T1000 (cell line): ENCODE data around the gene HHATL.
"Not testable (repeated sequence)": the region's sequence is repeated elsewhere in the genome, so short reads cannot be mapped to it uniquely, and the experiment has no call there.

ENCODE experiments used
- DNase-seq: peaks from one replicate; lab custom pipeline; 2025; ENCODE audit warnings: mixed read lengths; lab: John Stamatoyannopoulos, UW

HHATL gene

DNA sequence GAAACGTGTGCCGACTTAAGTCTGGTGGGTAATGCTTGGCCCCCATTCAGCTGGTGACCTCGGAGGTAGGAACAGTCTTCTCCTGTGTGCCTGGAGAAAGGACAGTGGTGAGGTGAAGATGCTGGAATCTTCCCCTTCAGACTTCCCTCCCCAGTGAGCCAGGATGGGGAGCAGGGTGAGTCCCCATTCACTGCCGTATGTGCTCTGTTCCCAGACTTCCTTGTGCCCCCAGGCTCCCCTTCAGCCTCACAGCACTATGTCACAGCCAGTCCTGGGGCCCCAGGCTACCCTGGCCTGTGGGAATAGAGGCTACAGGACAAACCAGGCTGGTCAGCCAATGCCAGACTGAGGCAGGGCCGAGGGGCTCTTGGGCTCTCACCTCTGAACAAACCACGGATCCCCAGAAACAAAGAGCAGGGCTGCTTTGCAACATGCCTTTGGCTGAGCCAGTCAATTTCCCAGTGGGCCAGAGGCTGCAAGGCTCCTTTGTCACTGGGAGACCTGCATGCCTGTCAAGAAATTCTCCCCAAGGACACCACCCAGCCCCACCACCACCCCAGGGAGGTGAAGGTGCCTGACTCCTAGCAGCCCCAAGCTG is 31.8 kb upstream of the HHATL start:
- DNase-seq, result no peak

DNA sequence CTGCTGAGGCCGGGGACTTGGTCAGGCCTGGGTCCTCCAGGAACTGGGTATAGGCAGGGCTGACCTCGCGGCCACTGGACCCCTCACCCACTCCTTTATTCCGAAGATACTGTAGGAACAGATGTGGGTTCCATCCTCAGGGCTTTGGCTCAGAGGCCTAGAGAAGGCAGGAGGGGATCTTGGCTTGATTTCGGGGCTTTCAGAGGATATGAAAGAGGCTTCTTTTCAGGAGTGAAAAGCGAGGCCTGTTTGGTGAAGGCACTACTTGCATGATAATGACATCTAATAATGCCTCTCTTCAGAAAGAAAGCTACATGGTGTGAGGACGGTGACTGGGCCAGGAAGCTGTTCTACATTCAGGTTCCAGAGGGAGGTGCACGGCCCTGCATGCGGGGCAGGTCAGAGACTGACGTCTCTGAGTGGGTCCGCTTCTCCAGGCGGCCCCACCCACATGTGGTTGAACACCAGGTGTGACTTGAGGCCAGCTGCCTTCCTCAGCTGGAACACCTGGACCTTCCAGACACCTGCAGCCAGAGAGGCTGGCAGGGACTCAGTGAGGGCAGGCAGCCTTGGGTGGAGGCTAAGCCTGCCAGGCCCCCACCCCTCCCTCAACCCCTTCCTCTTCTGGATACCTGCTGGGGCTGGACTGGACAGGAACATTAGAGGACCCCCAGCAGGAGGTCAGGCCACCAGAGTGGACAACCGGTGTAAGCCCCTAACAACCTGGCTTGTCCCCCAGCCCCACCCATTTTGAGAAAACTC is 31.1 kb upstream of the HHATL start:
- DNase-seq, result no peak

DNA sequence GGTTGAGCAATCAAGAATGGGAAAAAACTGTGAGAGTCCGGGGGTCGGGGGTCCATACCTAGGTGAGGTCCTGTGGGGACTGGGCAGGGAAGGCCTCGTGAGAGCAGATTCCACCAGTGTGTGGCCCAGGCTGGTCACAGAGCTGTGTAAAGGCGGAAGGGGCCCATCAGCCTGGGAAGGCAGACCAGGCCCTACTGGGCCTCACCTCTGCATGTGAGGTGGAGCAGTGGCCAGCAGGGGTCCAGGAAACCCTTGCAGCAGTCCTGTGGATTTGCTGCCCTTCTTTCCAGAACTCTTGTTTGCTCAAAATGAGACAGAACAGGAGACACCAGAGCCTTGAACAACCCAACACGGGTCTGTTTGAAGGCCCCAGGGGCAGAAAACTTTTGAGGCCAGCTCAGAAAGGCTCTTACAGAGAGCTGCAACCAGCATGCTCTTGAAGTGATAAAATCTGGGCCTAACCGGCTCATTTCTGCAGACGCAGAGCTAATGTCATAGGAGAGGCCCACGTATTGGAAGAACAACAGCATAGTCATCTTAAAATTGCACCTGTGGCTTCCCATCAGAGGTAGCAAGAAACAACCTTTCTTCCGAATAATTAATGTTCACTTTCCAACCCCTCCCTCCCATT is 30.3 kb upstream of the HHATL start:
- DNase-seq, result no peak

DNA sequence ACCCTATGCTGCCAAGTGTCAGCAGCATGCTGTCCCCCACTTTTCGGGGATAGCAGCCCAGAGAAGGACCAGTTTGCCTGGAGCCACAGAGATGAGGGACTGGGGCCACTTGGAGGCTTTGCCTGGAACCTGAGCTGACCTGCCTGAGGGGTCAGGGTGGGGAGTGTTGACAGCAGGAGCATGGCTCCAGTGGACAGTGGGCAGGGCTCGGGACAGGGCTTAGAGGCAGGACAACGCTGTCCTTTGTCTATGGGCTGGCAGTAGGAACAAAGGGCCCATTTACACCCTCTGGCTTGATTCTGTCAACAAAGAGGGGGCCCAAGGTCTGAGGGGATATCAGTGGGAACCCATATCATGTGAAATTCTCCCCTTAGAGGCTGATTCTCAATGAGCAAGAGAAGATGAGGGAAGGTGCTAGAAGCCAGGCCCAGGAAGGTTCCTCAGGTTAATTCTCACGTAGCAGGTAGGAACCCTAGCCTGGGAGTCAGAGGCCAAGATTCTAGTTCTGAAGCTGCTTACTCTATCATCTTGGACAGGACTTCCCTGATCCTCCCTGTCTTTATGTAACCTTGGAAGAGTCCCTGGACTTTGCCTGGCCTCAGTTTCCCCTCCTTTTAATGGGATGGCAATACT is 29.7 kb upstream of the HHATL start:
- no peak for DNase-seq

DNA sequence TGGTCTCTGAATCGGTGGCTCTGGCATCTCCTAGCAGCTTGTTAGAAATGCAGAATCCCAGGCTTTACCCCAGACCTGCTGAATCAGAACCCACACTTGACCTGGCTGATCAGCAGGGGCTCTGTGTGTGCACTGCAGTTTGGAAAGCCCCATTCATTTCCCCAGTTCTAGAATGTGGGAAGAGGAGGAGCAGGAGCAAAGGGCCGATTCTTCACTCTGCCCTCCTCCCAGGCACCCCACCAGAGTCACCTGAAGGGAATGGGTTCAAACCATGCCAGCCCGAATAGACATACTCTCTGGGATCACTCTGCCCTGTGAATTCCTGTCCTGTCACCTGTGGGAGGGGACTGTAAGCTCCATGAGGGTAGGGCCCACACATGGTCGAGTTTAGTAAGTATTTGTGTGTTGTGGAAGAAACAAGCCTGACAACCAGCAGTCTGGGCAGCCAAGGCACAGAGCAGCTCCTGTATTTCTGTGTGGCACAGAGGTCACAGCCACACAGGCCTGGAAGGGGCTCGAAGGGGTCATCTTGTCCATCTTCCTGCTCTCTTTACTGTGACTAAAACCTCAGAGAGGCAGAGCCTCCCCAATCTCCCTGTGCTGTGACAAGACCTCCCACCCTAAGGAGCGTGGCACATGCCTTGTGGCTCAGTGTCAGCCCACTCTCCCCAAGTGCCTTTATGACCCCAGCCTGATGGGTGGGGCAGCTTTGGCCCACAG is 29.0 kb upstream of the HHATL start:
- DNase-seq, result no peak

DNA sequence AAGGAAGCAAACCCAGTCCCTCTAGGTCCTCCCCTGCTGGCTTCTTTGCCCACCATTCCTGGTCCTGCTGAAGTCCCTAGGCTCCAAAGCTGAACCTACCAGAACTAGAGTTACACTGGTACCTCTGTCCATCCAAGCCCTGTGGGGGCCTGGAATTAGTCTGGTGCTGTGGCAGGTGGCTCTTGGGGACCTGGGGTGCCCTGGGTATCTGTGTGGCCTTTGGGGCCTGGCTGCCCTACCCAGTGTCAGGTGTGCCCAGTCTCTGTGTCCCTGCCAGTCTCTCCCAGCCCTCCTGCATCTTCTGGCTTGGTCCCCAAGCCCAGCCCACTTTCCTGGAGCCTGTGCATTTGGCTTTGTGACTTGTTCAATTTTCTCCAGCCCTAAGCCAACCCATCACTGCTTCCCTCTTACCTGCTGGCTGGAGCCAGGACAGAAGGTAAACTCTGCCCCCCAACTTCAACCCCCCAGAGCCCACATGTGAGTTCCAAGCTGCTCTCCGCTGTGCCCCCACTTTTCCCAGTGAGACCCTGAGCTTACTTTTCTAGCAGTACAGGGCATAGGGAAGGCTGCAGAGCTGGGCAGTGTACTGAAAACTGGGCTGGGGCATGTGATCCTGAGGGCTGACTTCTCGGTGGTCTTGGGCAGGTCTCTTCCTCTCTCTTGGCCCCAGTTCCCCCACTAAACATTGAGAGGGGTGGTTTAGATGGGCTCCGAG is 28.3 kb upstream of the HHATL start:
- no peak for DNase-seq

DNA sequence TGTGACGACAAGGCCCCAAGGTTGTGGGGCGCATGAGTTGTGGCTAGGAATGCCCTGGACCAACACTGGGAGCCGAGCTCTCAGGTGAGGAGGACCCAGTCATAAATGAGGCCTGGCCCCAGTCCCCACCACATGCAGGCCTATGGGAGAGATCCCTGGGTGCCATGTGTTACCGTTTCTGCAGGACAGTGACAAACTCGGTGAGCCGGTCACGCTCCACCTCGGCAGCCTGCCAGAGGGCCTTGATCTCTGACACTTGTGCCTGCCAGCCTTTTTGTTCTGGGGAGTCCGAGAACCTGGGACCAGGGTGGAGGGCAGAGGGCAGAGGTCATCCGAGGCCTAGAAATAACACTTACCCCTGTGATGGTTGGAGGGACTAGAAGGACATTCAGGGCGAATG is 27.7 kb upstream of the HHATL start:
- no peak for DNase-seq

DNA sequence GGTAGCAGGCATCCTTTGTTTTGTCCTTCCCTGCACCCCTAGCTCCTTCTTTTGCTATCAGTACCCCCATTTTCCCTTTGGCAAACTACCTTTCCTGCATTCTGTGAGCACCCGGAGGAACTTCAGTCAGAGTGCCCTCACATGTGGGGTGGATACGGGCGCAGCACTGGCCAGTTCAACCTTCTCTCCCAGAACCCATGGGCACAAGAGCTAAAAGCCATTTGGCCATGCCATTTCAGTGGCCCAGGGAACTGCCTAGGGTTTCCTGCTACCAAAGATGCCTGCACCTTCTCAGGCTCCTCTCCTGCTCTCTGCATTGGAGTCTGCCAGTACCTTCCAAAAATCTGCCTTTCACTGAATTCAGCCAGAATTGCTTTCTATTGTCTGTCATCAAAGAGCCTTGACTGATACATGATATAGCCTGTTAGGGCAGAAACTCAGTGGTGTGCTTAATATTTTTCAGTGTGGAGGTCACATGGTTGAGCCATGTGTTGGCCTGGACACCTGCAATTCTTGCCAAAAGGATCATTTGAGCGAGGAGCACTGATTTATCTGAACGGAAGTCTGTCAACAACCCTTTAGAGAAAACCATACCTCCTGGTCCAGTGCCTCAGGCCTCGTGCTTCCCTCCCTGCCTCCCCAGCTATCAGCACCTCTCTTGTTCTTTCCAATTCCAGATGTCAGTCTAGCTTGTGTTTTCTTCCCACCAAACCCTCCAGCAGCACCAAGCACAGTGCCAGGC is 27.0 kb upstream of the HHATL start:
- no peak for DNase-seq

DNA sequence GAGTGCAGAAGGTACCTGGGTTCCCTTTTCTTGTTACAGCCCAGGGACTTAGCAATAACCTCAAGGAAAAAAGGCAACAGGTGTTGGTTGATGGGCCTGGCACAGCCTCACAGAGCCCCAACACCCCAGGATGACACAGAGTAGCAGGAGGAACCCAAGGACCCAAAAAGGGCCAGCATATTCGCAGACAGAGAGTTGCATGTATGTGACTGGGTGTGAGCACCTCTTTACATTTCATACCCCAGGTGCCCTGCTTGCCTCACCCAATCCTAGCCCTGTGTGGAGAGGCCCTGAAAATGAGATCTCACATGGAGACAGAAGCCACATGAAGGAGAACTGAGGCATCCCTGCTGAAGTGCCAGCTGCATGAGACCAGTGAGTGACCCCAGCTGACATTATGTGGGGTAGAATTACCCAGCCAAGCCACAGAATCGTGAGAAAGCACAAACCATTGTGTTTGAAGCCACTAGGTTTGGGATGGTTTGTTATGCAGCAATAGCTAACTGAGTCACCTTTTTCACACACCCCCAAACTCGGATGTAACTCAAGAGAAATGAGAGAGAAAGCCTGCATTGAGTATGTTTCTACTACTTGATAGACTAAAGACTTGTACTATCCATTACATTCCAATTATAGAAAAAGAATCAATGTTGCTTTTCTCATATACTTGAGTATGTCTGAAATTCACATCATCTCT is 26.2 kb upstream of the HHATL start:
- no peak for DNase-seq

DNA sequence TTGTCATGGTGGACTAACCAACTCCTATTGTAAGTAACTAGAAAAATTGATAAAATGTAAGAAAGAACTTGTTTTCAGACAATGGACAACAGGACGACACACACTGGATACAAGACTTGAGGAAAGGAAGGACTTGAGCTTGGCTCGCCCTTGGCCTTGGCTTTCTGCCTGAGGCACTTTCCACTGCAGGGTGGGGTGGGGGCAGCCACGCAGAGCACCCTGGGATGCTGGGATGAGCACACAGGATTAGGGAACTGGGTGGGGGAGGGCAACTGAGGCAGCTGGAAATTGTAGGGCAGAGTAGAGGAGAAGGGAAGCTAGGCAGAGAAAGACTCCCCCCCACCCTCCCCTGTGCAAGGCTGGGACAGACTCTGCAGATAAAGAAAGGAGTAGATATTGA is 25.5 kb upstream of the HHATL start:
- no peak for DNase-seq

DNA sequence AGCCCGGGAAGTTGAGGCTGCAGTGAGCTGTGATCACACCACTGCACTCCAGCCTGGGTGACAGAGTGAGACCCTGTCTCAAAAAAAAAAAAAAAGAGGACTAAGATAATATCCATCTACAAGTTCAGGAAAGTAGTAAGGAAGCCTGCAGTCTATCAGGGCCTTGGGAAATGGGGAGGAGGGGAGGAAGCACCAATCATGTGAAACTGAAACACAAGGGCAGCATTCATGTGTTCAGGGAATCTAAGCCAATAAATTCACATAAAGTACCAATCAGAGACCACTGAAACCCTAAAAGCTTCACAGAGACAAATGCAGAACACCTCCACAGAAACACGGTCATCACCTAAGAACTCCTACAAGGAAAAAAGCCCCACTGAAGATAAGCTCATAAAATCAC is 22.9 kb upstream of the HHATL start:
- no peak for DNase-seq

DNA sequence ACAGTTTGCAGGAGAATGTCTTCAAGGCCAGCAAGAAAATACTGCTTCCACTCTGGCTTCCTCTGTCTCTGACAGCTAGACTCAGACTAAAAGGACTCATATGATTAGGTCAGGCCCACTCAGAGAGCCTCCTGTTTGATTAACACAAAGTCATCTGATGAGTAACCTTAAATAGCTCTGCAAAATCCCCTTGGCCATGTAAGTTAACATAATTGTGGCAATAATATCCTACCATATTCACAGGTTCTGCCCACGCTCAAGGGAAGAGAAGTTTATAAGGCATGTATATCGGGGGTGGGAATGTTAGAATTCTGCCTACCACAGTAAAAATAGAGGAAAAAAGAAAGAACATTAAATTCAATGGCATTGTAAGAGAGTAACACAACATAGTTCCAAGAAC is 20.6 kb upstream of the HHATL start:
- DNase-seq, result no peak

DNA sequence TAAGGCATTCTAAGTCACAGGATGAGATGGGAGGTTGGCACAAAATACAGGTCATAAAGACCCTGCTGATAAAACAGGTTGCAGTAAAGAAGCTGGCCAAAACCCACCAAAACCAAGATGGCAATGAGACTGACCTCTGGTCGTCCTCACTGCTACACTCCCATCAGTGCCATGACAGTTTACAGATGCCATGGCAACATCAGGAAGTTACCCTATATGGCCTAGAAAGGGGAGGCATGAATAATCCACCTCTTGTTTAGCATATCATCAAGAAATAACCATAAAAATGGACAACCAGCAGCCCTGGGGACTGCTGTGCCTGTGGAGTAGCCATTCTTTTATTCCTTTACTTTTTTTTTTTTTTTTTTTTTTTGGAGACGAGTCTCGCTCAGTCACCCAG is 19.8 kb upstream of the HHATL start:
- not testable (repeated sequence) for DNase-seq

DNA sequence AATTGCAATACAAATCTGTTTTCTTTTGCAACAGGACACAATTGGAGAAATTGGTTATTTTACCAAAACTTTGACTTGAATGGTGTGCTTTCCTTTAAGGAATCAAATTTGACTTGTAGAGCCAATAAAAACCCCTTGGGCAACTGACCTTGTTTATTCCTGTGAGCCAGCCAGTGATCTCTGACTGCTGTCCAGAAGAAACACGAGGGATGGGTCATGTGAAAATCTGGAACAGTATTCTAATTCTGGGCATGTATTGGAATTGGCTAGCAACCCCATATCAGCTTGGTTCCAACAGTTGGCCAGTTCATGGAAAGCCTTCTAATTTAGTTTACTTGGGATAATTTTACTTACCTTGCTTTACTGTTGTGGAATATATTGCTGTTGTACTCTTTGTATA is 19.1 kb upstream of the HHATL start:
- DNase-seq, result no peak

DNA sequence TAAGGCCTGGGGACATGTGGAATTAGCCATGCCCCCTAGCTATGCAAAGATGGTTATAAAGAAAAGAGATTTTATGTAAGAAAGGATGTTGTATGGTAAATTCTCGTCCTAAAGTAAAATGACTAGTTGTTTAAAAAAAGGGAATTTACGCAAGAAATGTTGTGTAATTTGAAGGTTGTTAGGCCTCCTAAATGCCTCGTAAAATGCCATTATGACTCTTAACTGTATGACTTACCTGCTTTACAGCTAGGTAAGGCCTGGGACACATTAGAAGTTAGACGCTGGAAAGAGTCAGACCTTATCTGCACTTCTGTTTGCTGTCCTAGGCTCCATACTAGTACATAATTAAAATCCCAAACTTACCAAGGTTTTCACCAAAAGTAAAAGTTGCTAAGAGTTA is 17.5 kb upstream of the HHATL start:
- no peak for DNase-seq

DNA sequence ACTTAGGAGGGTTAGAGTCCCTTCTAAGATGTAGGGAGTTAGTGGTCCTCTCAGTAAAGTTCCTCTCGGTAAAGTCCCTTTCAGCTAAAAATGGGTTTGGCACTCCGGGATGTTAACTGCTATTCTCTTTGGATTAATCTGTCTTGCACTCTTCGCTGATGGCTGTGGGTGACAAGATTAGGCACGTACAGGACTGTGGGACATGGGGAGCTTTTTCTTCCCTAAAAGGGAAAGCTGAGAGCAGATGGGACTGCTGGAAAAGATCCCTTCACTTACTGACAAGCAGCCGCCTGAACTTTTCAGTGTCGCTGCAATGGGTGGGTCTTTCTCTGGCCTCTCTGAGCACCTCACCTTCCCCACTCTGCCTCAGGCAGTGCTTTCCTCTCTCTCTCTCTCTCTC is 16.4 kb upstream of the HHATL start:
- DNase-seq, result no peak

DNA sequence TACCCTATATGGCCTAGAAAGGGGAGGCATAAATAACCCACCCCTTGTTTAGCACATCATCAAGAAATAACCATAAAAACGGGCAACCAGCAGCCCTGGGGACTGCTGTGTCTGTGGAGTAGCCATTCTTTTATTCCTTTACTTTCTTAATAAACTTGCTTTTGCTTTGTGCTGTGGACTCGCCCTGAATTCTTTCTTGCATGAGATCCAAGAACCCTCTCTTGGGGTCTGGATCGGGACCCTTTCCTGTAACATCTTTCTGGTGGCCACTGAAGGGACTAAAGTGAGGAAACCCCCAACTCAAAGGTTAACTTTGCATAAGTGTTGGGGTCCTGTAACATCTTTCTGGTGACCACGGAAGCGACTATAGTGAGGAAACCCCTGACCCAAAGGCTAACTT is 15.7 kb upstream of the HHATL start:
- DNase-seq, result no peak

DNA sequence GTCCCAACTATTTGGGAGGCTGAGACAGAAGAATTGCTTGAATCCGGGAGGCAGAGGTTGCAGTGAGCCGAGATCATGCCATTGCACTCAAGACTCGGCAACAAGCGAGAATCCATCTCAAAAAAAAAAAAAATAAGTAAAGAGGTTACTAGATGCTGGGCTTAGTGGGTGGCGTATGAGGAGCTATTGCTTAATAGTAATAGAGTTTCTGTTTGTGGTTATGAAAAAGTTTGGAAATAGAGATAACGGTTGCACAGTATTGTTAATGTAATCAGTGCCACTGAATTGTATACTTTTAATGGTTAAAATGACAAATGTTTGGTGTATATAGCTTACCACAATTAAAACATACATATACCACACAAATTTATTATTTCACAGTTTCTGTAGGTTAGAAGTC is 14.7 kb upstream of the HHATL start:
- DNase-seq, result no peak

DNA sequence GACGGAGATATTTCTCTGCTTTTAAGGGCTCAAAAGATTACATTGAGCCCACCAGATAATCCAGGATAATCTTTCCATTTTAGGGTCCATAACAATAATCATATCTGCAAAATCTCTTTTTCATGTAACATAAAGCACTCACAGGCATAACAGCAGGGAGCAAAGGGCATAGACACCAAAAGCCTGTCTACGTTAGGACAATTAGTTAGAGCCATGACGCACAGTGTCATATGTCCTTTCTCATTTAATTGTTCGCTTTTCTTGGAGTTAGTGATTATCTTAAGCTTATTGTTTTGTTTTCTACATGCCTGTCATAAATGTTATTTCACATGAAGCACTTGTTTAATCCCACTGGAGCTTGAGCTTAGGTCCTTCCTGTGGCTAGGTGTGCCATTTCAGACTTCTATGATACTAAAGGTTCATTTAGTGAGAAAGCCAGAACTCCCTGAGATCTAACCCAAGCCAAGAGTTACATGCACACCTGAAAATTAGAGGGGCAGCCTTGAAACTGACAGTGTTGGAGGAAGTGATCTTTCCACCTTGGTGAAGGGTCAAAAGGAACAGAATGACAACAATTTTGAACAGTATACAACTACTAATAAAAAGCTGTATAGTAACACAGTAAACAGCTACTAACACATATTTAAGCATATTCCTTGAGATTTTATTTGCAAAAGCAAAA is 11.7 kb upstream of the HHATL start:
- DNase-seq, result no peak

DNA sequence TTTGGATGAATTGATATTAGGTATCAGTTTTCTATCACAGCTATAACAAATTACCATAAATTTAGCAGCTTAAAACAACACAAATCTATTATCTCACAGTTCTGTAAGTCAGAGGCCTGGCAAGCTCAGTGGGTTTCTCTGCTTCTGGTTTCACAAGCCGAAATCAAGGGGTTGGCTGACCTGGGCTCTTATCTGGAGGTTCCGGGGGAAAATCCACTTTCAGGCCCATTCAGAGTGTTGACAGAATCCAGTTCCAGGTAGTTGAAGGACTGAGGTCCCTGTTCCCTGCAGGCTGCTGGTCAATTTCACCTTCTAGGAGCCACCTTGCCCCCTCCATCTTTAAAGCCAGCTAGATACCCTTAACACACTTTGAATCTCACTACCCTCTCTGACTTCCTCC is 11.1 kb upstream of the HHATL start:
- DNase-seq, result no peak
